Gastroesophageal sphincter (tissue), 4 donors: Measurements from ENCODE around the gene MSRB2. TPM values are rescaled to one million over a fixed set of nuclear protein-coding genes. Genes with fewer than 3 reads are reported as not detected.
A peak's percentile ranks its signal among the peaks of the same experiment; 100 is the strongest.
"Not testable (repeated sequence)": the region's sequence is repeated elsewhere in the genome, so short reads cannot be mapped to it uniquely, and the experiment has no call there.

Source experiments
- ATAC-seq: fragments of 150-250 bp; one replicate; pipeline ENCODE4 v1.9.1; 2016; ENCODE audit warnings: mild to moderate bottlenecking, moderate library complexity
- H3K27ac ChIP-seq, 4 donors: fragments of 200-600 bp; sonication (generic) in 3 of 4; 1 replicate in 3 of 4; 2 replicates in 1 of 4; pipeline ENCODE4 v1.5.1; 2016 to 2019
- H3K27me3 ChIP-seq: fragments of 200-600 bp; sonication (generic); one replicate; pipeline ENCODE4 v1.5.1; 2019
- H3K36me3 ChIP-seq, 2 donors: fragments of 200-600 bp; sonication (generic); one replicate each; pipeline ENCODE4 v1.5.1; 2019; ENCODE audit warnings: control low read depth in 1 of 2
- H3K4me1 ChIP-seq, 3 donors: fragments of 200-600 bp; sonication (generic); 1 replicate in 2 of 3; 2 replicates in 1 of 3; pipeline ENCODE4 v1.5.1; 2016 to 2019; ENCODE audit warnings: control low read depth in 2 of 3
- H3K4me3 ChIP-seq, 2 donors: fragments of 200-600 bp; sonication (generic); one replicate each; pipeline ENCODE4 v1.5.1; 2019; ENCODE audit warnings: mild to moderate bottlenecking in 1 of 2, moderate library complexity in 1 of 2
- H3K9me3 ChIP-seq, 3 donors: fragments of 200-600 bp; sonication (generic); one replicate each; pipeline ENCODE4 v1.5.1; 2017 to 2019; ENCODE audit warnings: control low read depth in 2 of 3
- CTCF ChIP-seq, 4 experiments: fragments of 200-600 bp in 2 of 4; fragments of 450-650 bp in 2 of 4; sonication (generic) in 1 of 4; IDR thresholded peaks; one replicate each; pipeline ENCODE4 v1.5.1; 2017 to 2019; ENCODE audit warnings: antibody characterized with exemption in 4 of 4, mild to moderate bottlenecking in 2 of 4, moderate library complexity in 2 of 4
- EP300 ChIP-seq: sonication (generic); formaldehyde crosslinking; IDR thresholded peaks from one replicate; pipeline ENCODE4 v1.6.1; 2017; ENCODE audit warnings: antibody characterized with exemption, mild to moderate bottlenecking
- POLR2A ChIP-seq, 2 donors: fragments of 450-650 bp; IDR thresholded peaks; one replicate each; pipeline ENCODE4 v1.6.1; 2017; ENCODE audit warnings: antibody characterized with exemption in 2 of 2, mild to moderate bottlenecking in 2 of 2, moderate library complexity in 1 of 2
- POLR2AphosphoS5 ChIP-seq: sonication (generic); formaldehyde crosslinking; IDR thresholded peaks from one replicate; pipeline ENCODE4 v1.6.1; 2017; ENCODE audit warnings: antibody characterized with exemption
- WGBS, 2 donors: methylation state at CpG; one replicate each; pipeline ENCODE4 v1.1.5; 2018; ENCODE audit warnings: low coverage in 1 of 2; 5-methylcytosine and 5-hydroxymethylcytosine counted together
- total RNA-seq, 4 donors: library from RNA; depleted of rRNA; stranded (reverse); fragments of >200 nt; gene quantifications; one replicate each; pipeline ENCODE4 v1.1.0, GENCODE V29; 2016

The MSRB2 gene
- total RNA-seq, 4 donors from 2014 or later = 37.3 to 54.9 (median 42.8) TPM

- ATAC-seq = no peak
- WGBS, 2 donors = 0% methylated on average over 1 of the region's 2 CpGs; no CpG with 5 or more reads in 1 of the 2 donors
- Histone ChIP-seq H3K4me3 (no peak overlapping the region), H3K27ac (no peak overlapping the region), H3K9me3 (peaks cover 0 to 12% (median 0%) of the 10 kb centered on the region in 3 donors), H3K27me3 (no peaks in the 10 kb centered on the region), H3K4me1 (peaks cover 0 to 21% (median 2%) of the 10 kb centered on the region in 3 donors), H3K36me3 (no peaks in the 10 kb centered on the region)
- TF ChIP-seq EP300 (no peak), CTCF (IDR thresholded peaks at IDR 0.05) (no peak), POLR2AphosphoS5 (no peak), POLR2A (IDR thresholded peaks at IDR 0.05) (no peak)
Observed at GRCh38 chr10:23060918-23061317, 34.5 kb upstream of the MSRB2 start.

- Histone ChIP-seq H3K4me3 (no peak overlapping the region), H3K36me3 (no peaks in the 10 kb centered on the region), H3K27me3 (no peaks in the 10 kb centered on the region), H3K4me1 (peaks cover 0 to 29% (median 2%) of the 10 kb centered on the region in 3 donors), H3K27ac (no peak overlapping the region), H3K9me3 (peaks cover 0 to 12% (median 0%) of the 10 kb centered on the region in 3 donors)
- TF ChIP-seq EP300 (no peak), CTCF (IDR thresholded peaks at IDR 0.05) (no peak), POLR2A (IDR thresholded peaks at IDR 0.05) (no peak), POLR2AphosphoS5 (no peak)
- ATAC-seq = no peak
- WGBS, 2 donors = 50 to 64% methylated on average over 13 to 18 of the region's 20 CpGs
Observed at GRCh38 chr10:23063045-23063972, 32.1 kb upstream of the MSRB2 start.

GRCh38 chr10:23063973-23064812, 31.2 kb upstream of the MSRB2 start:
- no peak for TF ChIP-seq EP300
- no peak for TF ChIP-seq CTCF (IDR thresholded peaks at IDR 0.05)
- no peak for TF ChIP-seq POLR2A (IDR thresholded peaks at IDR 0.05)
- no peak for TF ChIP-seq POLR2AphosphoS5
- 78 to 79% methylated on average over 8 to 15 of the region's 20 CpGs for WGBS, 2 donors
- Histone ChIP-seq H3K36me3 (no peaks in the 10 kb centered on the region), H3K4me3 (no peak overlapping the region), H3K9me3 (peaks cover 0 to 6% (median 0%) of the 10 kb centered on the region in 3 donors), H3K27me3 (no peaks in the 10 kb centered on the region), H3K27ac (no peak overlapping the region), H3K4me1 (peaks cover 0 to 37% (median 2%) of the 10 kb centered on the region in 3 donors)
- ATAC-seq = no peak

GRCh38 chr10:23064813-23065114, 30.6 kb upstream of the MSRB2 start:
- not testable (repeated sequence) for ATAC-seq, H3K9me3 ChIP-seq, H3K27me3 ChIP-seq, H3K4me3 ChIP-seq, H3K36me3 ChIP-seq, H3K27ac ChIP-seq
- WGBS, 2 donors = 92 to 93% methylated on average over 2 of the region's 2 CpGs
- peaks cover 0 to 37% (median 2%) of the 10 kb centered on the region in 3 donors for H3K4me1 ChIP-seq

- Histone ChIP-seq H3K27ac (peak overlapping the region in 1 of 4 donors; percentile 6), H3K9me3 (no peaks in the 10 kb centered on the region), H3K4me1 (peaks cover 0 to 37% (median 2%) of the 10 kb centered on the region in 3 donors), H3K4me3 (no peak overlapping the region), H3K27me3 (no peaks in the 10 kb centered on the region), H3K36me3 (no peaks in the 10 kb centered on the region)
- 14 to 47% methylated on average over 4 of the region's 11 CpGs for WGBS, 2 donors
- TF ChIP-seq EP300 (no peak), POLR2A (IDR thresholded peaks at IDR 0.05) (no peak), CTCF (IDR thresholded peaks at IDR 0.05) (no peak), POLR2AphosphoS5 (peak; percentile 53)
- ATAC-seq = peak; percentile 81
Observed at GRCh38 chr10:23065181-23065948, 30.0 kb upstream of the MSRB2 start.
